OCI-LY3 (cell line): Measurements from ENCODE around the gene ABO.

Source experiments
- H2AFZ ChIP-seq: fragments of 200-600, 300-600 bp; shearing (Covaris generic); 2 replicates; pipeline ENCODE4 v1.6.0; 2014; ENCODE audit warnings: antibody characterized with exemption, low read depth, low read length
- H3K27ac ChIP-seq: fragments of 200-600, 300-600 bp; sonication (generic); 2 replicates; pipeline ENCODE4 v1.5.1; 2014; ENCODE audit warnings: mild to moderate bottlenecking, low read length, moderate library complexity, mixed read lengths
- H3K27me3 ChIP-seq: fragments of 200-600, 300-600 bp; sonication (generic); 2 replicates; pipeline ENCODE4 v1.6.1; 2014; ENCODE audit warnings: low read depth, low read length, mixed read lengths
- H3K36me3 ChIP-seq: fragments of 200-600, 300-600 bp; sonication (generic); replicated peaks from 2 replicates; pipeline ENCODE3; 2014; ENCODE audit warnings: low read depth, low read length, mixed read lengths
- H3K4me1 ChIP-seq: fragments of 300-600, 200-600 bp; sonication (generic); 2 replicates; pipeline ENCODE4 v1.6.1; 2014; ENCODE audit warnings: low read length, mixed read lengths
- H3K4me2 ChIP-seq: fragments of 200-600, 300-600 bp; sonication (generic); 2 replicates; pipeline ENCODE4 v1.6.1; 2014; ENCODE audit warnings: low read length, mixed read lengths
- H3K4me3 ChIP-seq: fragments of 300-600, 200-600 bp; sonication (generic); 2 replicates; pipeline ENCODE4 v1.5.1; 2014; ENCODE audit warnings: antibody characterized with exemption, mild to moderate bottlenecking, low read length, moderate library complexity
- H3K79me2 ChIP-seq: fragments of 300-600, 200-600 bp; shearing (Covaris generic); 2 replicates; pipeline ENCODE4 v1.6.1; 2014; ENCODE audit warnings: mild to moderate bottlenecking, low read length, mixed read lengths
- H3K9ac ChIP-seq: fragments of 300-600, 200-600 bp; shearing (Covaris generic); 2 replicates; pipeline ENCODE4 v1.6.0; 2014; ENCODE audit warnings: mild to moderate bottlenecking, low read length, moderate library complexity
- H3K9me3 ChIP-seq: fragments of 200-600, 300-600 bp; shearing (Covaris generic); 2 replicates; pipeline ENCODE4 v1.6.1; 2014; ENCODE audit warnings: low read length, mixed read lengths; ENCODE audit not compliant: insufficient read depth
- H4K20me1 ChIP-seq: fragments of 200-600, 300-600 bp; sonication (generic); 2 replicates; pipeline ENCODE4 v1.6.1; 2016; ENCODE audit warnings: low read length, mixed read lengths; ENCODE audit not compliant: insufficient read depth
- EZH2phosphoT487 ChIP-seq: fragments of 200-600 bp; shearing (Covaris generic); IDR thresholded peaks from 2 replicates; pipeline ENCODE4 v1.6.1; 2018; ENCODE audit warnings: antibody characterized with exemption, mixed run types, low read depth
- TF ChIP-seq, protein P1 (sequence below): fragments of 200-600, 300-600 bp; sonication (generic); IDR thresholded peaks from 2 replicates; pipeline ENCODE4 v1.5.1; 2014; ENCODE audit warnings: antibody characterized with exemption, low read length, low read depth

Gene ABO

DNA sequence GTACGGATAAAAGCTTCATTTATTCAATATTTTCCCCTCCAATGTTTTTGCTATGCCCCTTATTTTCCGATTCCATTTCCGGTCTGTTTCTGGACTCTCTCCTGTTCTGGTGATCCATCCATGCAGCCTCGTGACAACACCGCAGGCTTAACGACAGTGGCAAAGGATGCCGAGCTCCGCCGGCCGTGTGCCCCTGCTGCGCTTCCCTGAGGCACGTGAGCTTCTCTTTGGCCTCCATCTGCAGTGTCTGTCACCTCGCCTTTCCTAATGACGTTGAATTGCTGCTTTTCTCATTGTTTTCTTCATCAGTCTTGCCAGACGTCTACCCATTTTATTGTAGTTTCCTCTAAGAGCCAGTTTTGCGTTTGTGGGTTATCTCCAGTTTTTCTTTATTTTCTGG, 32.3 kb upstream of the ABO start:
- no peak overlapping the region for H2AFZ ChIP-seq
- H3K9me3 ChIP-seq = no peaks in the 10 kb centered on the region
- H3K9ac ChIP-seq = no peak overlapping the region
- no peak overlapping the region for H3K4me2 ChIP-seq
- H3K36me3 ChIP-seq = no peaks in the 10 kb centered on the region
- no peaks in the 10 kb centered on the region for H4K20me1 ChIP-seq
- H3K79me2 ChIP-seq = no peaks in the 10 kb centered on the region
- no peak for TF ChIP-seq EZH2phosphoT487
- TF ChIP-seq, protein P1, sequence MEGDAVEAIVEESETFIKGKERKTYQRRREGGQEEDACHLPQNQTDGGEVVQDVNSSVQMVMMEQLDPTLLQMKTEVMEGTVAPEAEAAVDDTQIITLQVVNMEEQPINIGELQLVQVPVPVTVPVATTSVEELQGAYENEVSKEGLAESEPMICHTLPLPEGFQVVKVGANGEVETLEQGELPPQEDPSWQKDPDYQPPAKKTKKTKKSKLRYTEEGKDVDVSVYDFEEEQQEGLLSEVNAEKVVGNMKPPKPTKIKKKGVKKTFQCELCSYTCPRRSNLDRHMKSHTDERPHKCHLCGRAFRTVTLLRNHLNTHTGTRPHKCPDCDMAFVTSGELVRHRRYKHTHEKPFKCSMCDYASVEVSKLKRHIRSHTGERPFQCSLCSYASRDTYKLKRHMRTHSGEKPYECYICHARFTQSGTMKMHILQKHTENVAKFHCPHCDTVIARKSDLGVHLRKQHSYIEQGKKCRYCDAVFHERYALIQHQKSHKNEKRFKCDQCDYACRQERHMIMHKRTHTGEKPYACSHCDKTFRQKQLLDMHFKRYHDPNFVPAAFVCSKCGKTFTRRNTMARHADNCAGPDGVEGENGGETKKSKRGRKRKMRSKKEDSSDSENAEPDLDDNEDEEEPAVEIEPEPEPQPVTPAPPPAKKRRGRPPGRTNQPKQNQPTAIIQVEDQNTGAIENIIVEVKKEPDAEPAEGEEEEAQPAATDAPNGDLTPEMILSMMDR = no peak
- H3K27ac ChIP-seq = no peak overlapping the region
- H3K4me1 ChIP-seq = no peaks in the 10 kb centered on the region
- H3K27me3 ChIP-seq = no peaks in the 10 kb centered on the region
- no peak overlapping the region for H3K4me3 ChIP-seq

DNA sequence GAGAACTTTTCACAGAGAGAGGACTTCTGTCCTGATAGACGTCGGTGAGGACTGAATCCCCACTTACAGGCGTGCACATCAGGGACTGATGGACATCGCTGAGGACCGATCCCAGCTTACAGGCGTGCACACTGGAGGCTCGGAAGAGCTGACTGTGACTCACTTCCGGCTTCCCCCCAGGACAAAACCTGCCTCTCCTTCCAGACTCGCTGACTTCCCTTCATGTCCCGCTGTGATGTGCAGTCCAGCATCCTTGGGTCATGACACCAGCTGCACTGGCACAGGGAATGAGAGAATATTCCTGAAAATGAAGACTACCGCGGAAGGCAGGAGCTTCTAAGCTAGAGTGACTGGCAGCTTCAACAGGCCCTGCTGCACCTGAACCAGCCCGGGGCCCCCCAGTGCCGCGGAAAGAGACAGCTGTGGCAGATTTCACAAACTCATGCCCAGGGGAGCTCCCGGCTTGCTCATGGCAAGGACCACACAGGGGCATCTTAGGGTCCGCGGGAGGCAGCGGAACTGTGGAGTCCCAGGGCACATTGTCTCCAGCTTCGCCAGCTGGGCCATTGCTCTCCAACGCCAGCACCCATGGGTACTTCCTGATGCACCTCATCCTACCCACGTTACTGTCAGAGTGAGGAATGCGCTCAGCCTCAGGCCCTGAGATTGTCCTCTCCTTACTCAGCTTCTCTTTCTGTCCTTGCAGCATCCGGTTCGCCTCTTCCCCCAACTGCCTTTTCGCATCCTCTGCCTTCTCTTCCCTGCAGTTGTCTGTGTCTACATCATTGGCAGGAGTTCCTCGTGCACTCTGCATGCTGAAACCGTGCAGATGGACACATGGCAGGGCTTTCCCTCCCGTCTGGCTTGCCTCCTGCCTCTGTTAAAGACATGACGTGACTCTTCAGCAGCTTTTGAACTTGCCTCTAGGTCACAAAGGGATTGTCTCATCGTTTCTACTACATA, 31.5 kb upstream of the ABO start:
- H3K36me3 ChIP-seq = no peaks in the 10 kb centered on the region
- no peak overlapping the region for H2AFZ ChIP-seq
- TF ChIP-seq EZH2phosphoT487 = no peak
- TF ChIP-seq, protein P1 = no peak
- H3K4me3 ChIP-seq = no peak overlapping the region
- H3K27ac ChIP-seq = no peak overlapping the region
- no peaks in the 10 kb centered on the region for H3K4me1 ChIP-seq
- H3K79me2 ChIP-seq = no peaks in the 10 kb centered on the region
- no peaks in the 10 kb centered on the region for H4K20me1 ChIP-seq
- H3K4me2 ChIP-seq = no peak overlapping the region
- H3K9me3 ChIP-seq = no peaks in the 10 kb centered on the region
- no peak overlapping the region for H3K9ac ChIP-seq
- H3K27me3 ChIP-seq = peaks cover 4% of the 10 kb centered on the region; the same call in 1 of the 2 replicates

DNA sequence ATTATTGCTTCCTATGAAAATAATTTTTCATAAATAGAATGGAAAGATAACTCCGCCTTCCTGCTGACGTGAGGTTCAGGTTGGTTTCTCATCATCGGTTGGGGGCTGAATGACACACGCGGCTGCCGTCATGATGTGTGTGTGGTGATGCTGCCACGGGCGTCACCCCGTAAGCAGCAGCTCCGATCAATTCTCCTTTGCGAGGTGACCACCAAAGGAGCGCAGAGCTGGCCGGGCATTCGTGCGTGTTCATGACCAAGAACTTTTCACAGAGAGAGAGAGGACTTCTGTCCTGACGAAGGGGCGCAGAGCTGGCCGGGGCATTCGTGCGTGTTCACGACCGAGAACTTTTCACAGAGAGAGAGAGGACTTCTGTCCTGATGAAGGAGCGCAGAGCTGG, 30.7 kb upstream of the ABO start:
- Histone ChIP-seq H3K9ac (no peak overlapping the region), H4K20me1 (no peaks in the 10 kb centered on the region), H3K27ac (no peak overlapping the region), H3K4me1 (no peaks in the 10 kb centered on the region), H3K27me3 (peaks cover 4% of the 10 kb centered on the region; the same call in 1 of the 2 replicates), H3K79me2 (no peaks in the 10 kb centered on the region), H2AFZ (no peak overlapping the region), H3K36me3 (no peaks in the 10 kb centered on the region), H3K4me3 (no peak overlapping the region), H3K9me3 (no peaks in the 10 kb centered on the region), H3K4me2 (no peak overlapping the region)
- TF ChIP-seq, protein P1 = no peak
- no peak for TF ChIP-seq EZH2phosphoT487

DNA sequence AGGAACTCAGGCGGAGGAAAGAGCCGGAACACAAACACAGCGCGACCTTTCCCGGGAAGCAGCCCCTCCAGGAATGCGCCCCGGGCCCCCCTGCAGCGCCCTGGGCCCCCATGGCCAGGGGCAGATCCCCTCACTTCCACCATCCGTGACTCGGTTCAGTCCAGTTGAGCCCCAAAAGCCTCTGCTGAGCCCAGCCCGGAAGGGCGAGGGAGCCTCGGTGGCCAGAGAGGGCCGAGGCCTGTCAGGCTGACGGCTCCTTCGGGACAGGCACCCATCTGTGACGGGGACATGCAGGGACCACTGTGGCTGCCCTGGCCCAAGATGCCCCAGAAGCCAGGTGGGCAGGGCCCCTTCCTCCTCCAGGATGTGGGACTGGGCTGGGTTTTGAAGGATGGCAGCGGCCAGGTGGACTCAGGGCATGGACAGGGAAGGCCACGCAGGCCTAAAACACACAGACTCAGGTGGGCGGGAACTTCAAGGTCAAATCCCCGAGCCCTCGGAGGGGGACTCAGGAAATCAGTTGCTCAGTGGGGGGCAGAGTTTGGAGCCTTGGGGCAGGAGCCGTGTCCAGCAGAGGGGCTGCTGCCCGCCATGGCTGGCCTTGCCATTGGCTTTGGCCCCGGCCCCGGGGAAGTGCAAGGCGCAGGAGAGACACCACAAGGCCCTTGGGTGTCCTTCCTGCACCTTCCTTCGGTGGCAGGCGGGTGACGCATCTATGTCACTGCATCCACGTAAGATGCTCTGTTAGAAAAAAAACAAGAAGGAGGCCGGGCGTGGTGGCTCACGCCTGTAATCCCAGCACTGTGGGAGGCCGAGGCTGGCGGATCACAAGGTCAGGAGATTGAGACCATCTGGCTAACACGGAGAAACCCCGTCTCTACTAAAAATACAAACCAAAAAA, 29.7 kb upstream of the ABO start:
- Histone ChIP-seq H3K4me2 (no peak overlapping the region), H3K27ac (no peak overlapping the region), H3K4me1 (no peaks in the 10 kb centered on the region), H3K9ac (no peak overlapping the region), H3K36me3 (no peaks in the 10 kb centered on the region), H3K4me3 (no peak overlapping the region), H4K20me1 (no peaks in the 10 kb centered on the region), H2AFZ (no peak overlapping the region), H3K27me3 (peaks cover 6% of the 10 kb centered on the region; the same call in 1 of the 2 replicates), H3K9me3 (no peaks in the 10 kb centered on the region), H3K79me2 (no peaks in the 10 kb centered on the region)
- TF ChIP-seq, protein P1 = no peak
- TF ChIP-seq EZH2phosphoT487 = no peak
